Measurements from ENCODE around the gene ABITRAM. TPM values are rescaled to one million over a fixed set of nuclear protein-coding genes. Genes with fewer than 3 reads are reported as not detected.

The ABITRAM gene
- polyA plus RNA-seq, 3 donors: 15.9 to 27.5 (median 16.1) TPM

- H3K27me3 Mint-ChIP-seq (ENCODE audit: low read depth in 3 of 3): peaks cover 0 to 2% (median 2%) of the 10 kb centered on the region in 3 donors
- no peak overlapping the region for H3K27ac ChIP-seq (ENCODE audit: low read depth in 1 of 2, low read length in 2 of 2)
- no peaks in the 10 kb centered on the region for H3K79me2 ChIP-seq (ENCODE audit: insufficient read depth, low read length)
- no peak overlapping the region for H3K4me3 Mint-ChIP-seq
- no CpG with 5 or more reads among the region's 1 CpG for WGBS (ENCODE audit: insufficient coverage)
- no peak overlapping the region for H3K9ac ChIP-seq (ENCODE audit: insufficient read depth, low read length, poor library complexity, severe bottlenecking)
- no peaks in the 10 kb centered on the region for H3K27me3 ChIP-seq (ENCODE audit: control insufficient read depth in 2 of 2, insufficient read depth in 2 of 2, low read length in 2 of 2)
- DNase-seq: no peak
- no peaks in the 10 kb centered on the region for H3K9me3 Mint-ChIP-seq
- no peak overlapping the region for H3K27ac Mint-ChIP-seq
- no peak overlapping the region for H3K4me2 ChIP-seq (replicated peaks; ENCODE audit: extremely low read depth, low read length, poor library complexity, severe bottlenecking)
- peaks cover 71 to 84% of the 10 kb centered on the region in 2 donors for H3K36me3 Mint-ChIP-seq
- H3K4me1 ChIP-seq (ENCODE audit: control insufficient read depth in 1 of 2, insufficient read depth in 2 of 2, low read length in 2 of 2): no peaks in the 10 kb centered on the region
- no peak overlapping the region for H3K4me3 ChIP-seq (replicated peaks in 1 of 3; ENCODE audit: low read depth in 2 of 3, low read length in 3 of 3)
- no peaks in the 10 kb centered on the region for H4K20me1 ChIP-seq (ENCODE audit: insufficient read depth, low read length)
- H3K36me3 ChIP-seq (replicated peaks in 1 of 2; ENCODE audit: control insufficient read depth in 1 of 2, insufficient read depth in 2 of 2, low read length in 2 of 2): peaks cover 81 to 92% of the 10 kb centered on the region in 2 donors
- no peak overlapping the region for H2AFZ ChIP-seq (ENCODE audit: insufficient read depth, low read depth, low read length, poor library complexity, severe bottlenecking)
- intact Hi-C loops (cut with micrococcal nuclease): no loop called here
- no peaks in the 10 kb centered on the region for H3K9me3 ChIP-seq (replicated peaks in 1 of 2; ENCODE audit: control insufficient read depth in 1 of 2, insufficient read depth in 1 of 2, low read length in 2 of 2)
- H3K4me1 Mint-ChIP-seq: no peaks in the 10 kb centered on the region
- no peak for TF ChIP-seq CTCF (IDR thresholded peaks at IDR 0.05)
These were observed 13.0 kb upstream of the ABITRAM start for GRCh38 chr9:108921200-108921599.

GRCh38 chr9:108924466-108924865, 9.7 kb upstream of the ABITRAM start:
- Histone ChIP-seq H3K9me3 (replicated peaks in 1 of 2; ENCODE audit: control insufficient read depth in 1 of 2, insufficient read depth in 1 of 2, low read length in 2 of 2) (no peaks in the 10 kb centered on the region), H3K4me3 (replicated peaks in 1 of 3; ENCODE audit: low read depth in 2 of 3, low read length in 3 of 3) (no peak overlapping the region), H2AFZ (ENCODE audit: insufficient read depth, low read depth, low read length, poor library complexity, severe bottlenecking) (no peak overlapping the region), H3K79me2 (ENCODE audit: insufficient read depth, low read length) (no peaks in the 10 kb centered on the region), H3K4me1 (ENCODE audit: control insufficient read depth in 1 of 2, insufficient read depth in 2 of 2, low read length in 2 of 2) (no peaks in the 10 kb centered on the region), H3K4me2 (replicated peaks; ENCODE audit: extremely low read depth, low read length, poor library complexity, severe bottlenecking) (no peak overlapping the region), H4K20me1 (ENCODE audit: insufficient read depth, low read length) (no peaks in the 10 kb centered on the region), H3K9ac (ENCODE audit: insufficient read depth, low read length, poor library complexity, severe bottlenecking) (no peak overlapping the region), H3K27ac (ENCODE audit: low read depth in 1 of 2, low read length in 2 of 2) (no peak overlapping the region), H3K27me3 (ENCODE audit: control insufficient read depth in 2 of 2, insufficient read depth in 2 of 2, low read length in 2 of 2) (no peaks in the 10 kb centered on the region), H3K36me3 (replicated peaks in 1 of 2; ENCODE audit: control insufficient read depth in 1 of 2, insufficient read depth in 2 of 2, low read length in 2 of 2) (peaks cover 83 to 96% of the 10 kb centered on the region in 2 donors)
- DNase-seq: no peak
- no peak for TF ChIP-seq CTCF (IDR thresholded peaks at IDR 0.05)
- intact Hi-C loops (cut with micrococcal nuclease): no loop called here
- peaks cover 0 to 2% (median 0%) of the 10 kb centered on the region in 3 donors for H3K27me3 Mint-ChIP-seq (ENCODE audit: low read depth in 3 of 3)
- no peak overlapping the region for H3K4me3 Mint-ChIP-seq
- H3K4me1 Mint-ChIP-seq: no peaks in the 10 kb centered on the region
- no peaks in the 10 kb centered on the region for H3K9me3 Mint-ChIP-seq
- H3K36me3 Mint-ChIP-seq: peaks cover 70 to 87% of the 10 kb centered on the region in 2 donors
- no peak overlapping the region for H3K27ac Mint-ChIP-seq

All from CD14-positive monocyte (primary cell).